CD4-positive, alpha-beta T cell treated with Interleukin-21 for 1 hour (primary cell): ENCODE data around the gene ADAMTS17.

Experiments used
- DNase-seq: peaks from one replicate; pipeline ENCODE4 v3.0.0-alpha.2; 2020

ADAMTS17 gene

DNA sequence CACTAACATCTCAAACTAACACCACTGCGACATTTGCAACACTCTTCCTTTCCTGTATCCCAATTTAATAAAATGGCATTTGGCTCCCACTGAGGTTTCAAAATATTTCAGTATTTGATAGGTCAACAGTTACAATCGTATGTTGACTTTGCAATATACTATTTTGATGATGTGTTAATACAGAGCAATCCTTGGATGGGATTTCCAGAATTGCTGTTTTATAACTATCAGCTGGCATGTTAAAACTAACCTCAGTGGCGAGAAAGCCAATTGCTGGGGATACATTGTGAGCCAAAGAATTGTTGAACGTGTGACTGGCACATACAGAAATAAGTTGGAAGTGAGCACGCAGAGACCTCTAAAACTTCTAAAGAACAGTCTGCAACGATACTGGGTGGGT lies 382.4 kb downstream of the ADAMTS17 start:
- no peak for DNase-seq

GRCh38 chr15:99958426-99959097 lies 383.2 kb downstream of the ADAMTS17 start:
- DNase-seq: no peak

GRCh38 chr15:99957642-99958013 lies 384.1 kb downstream of the ADAMTS17 start:
- DNase-seq: no peak

- DNase-seq: no peak
Observed at GRCh38 chr15:99956820-99957641, 384.7 kb downstream of the ADAMTS17 start.

GRCh38 chr15:99956022-99956775 lies 385.6 kb downstream of the ADAMTS17 start:
- no peak for DNase-seq

GRCh38 chr15:99955532-99955931 lies 386.2 kb downstream of the ADAMTS17 start:
- DNase-seq: no peak

GRCh38 chr15:99955181-99955525 lies 386.6 kb downstream of the ADAMTS17 start:
- DNase-seq: no peak

DNA sequence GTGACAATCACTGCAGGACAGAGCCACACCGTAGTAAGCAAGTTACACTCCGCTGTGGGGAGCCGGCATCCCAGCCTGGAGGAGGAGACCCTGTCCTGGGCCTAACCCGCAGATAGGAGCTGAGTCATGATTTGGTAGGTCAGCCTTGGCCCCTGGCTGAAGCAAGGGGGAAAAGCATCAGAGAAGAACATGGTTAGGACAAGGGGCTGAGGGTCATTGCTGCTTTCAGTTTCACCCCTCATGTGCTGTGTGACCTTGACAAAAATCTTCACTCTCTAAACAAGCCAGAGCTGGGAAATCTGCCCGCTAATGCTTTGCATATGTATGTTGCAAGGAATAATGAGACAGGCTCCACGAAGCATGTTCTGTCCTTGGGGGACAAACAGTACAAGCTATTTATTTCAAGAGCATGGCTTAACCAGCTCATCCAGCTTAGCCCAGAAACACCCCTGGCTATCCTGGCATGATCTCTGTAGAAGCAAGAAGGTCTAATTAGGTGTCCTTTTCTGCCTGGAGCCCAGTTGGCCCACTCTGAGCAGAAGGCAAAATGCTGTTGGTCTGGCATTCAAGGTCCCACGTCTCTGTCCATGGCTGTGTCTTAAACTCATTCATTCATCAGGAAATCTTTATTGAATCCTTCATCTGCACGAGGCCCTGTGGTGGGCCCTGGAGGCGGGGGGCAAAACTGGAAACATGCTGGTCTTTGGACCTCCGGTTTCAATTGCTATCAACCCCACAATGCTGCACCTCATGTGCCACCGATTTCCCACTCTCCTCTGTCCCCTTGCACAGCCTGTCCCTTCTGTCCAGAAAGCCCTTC lies 387.2 kb downstream of the ADAMTS17 start:
- no peak for DNase-seq

- DNase-seq: no peak
Observed at GRCh38 chr15:99953886-99954285, 387.9 kb downstream of the ADAMTS17 start.

- DNase-seq: no peak
Observed at GRCh38 chr15:99951511-99951910, 390.3 kb downstream of the ADAMTS17 start.

DNA sequence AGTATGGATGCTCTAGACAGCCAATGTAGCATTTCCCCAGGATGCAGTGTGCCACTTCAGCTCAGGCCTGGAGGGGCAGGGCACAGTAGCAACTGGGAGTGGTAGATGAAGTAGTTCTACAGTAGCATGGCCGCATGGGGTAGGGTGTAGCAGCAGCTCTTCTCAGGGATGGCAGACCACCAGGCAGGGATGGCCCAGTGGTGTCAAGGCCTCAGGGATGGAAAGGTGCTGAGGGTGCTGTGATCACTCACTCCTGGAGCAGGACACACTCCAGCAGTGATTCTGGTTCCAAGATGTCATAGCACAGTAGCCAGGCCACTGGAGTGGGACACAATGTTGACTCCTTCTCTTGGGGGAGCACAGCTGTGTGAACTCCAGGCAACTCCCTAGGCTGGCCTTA lies 397.6 kb downstream of the ADAMTS17 start:
- no peak for DNase-seq

DNA sequence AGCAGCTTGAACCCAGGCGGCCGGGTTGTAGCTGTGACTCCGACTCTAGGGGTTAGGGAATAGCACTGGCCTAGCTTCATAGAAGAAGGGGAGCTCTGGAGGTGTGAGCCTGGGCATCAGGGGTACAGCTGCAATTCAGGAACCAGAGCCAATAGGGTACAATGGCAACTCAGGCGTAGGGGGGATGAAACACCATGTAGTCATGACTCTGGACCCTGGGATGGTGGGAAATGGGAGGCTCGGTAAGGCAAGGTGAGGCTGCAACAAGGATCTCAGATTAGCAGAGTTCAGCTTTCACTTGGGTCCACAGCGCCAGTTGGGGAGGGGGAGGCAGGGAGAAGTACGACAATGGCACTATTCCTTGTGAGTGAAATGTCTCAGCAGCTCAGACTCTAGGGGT lies 398.3 kb downstream of the ADAMTS17 start:
- DNase-seq: no peak

DNA sequence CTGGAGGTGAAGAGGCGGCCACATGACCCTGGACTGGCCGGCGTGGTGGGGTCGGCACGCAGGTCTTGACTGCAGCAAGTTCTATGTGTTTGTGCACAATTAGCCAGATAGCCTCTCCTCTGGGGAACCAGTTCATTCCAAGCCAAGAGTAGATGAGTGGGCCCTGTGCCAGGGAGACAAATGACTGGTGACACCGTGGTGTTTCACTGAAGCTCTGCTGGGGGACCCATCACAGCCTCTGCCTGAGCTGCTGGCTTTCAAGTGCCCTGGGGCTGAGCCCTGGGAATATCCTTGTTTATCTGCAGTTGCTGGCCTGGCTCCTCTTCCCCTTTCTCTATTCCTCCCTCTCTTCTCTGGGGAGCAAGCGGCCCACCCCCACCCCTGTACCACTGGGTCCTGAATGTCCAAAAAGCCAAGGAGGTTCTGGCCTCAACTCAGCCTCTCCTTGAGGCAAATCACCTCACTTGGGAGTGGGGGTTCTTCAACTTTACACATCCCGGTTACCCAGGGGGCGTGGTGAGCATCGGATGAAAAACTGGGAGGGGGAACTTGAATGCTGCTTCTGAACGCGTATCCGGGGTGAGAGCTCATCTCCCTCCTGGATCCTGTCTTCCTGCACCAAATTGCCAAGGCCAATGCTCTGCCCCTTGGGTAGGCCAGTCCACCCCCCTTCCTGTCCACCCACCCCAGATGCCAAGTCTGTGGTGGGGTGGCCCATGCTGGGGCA lies 408.9 kb downstream of the ADAMTS17 start:
- no peak for DNase-seq

DNA sequence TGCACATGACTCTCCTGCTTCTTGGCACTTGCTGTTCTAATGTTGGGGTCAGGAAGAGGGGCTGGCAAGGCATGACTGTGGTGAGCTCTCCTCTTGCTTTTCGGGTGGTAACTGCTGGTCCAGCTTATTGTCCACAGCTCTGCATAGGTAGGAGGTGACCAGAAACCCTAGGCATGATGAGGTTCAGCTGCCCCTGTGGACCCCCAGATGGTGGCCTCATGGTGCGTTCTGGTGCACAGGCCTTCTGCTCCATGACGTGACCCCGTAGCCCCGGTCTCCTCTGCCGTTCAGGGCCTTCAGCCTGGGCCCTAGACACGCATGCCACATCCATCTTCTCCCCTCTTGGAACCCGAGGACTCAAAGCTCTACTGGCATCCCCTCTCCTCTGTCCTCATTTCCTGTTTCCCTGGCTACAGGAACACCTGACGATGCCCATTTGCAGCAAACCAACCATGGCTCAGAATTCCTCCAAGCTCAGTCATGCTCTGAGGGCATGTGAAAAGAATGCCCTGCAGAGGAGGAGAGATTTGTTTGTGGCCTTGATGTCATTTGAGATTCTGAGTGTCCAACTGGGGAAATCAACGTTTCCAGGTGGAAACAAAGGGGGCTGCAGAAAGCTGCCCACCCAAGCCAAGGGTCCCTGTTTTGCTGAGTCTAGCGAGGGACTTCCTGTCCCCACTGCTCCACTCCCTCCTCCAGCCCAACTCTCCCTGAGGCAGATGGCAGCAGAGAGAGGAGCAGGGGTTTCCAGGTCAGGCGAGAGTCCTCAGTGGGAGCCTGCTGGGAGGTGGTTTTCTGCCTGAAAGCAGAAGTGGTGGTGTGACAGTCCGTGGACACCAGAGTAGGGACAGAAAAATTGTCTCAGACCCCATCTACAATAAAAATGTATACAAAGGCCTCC lies 409.8 kb downstream of the ADAMTS17 start:
- no peak for DNase-seq

- no peak for DNase-seq
Observed at GRCh38 chr15:99930696-99931095, 411.1 kb downstream of the ADAMTS17 start.

DNA sequence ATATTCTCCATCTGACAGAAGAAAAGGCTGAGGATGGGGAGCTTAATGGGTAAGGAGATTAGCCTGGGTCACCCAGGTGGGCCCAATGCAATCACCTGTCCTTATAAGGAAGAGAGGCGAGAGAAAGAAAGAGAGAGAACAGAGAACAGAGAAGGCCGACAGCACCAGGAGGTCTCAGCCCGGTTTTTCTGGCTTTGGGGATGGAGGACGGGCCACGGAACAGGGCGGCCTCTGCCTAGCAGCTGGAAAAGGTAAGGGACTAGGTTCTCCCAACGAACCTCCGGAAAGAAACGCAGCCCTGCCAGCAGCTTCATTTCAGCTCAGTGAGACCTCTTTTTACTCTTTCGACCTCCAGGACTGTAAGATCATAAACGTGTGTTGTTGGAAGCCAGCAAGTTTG lies 412.5 kb downstream of the ADAMTS17 start:
- no peak for DNase-seq

- peak; percentile 88 for DNase-seq
Observed at GRCh38 chr15:99928429-99928981, 413.3 kb downstream of the ADAMTS17 start.

DNA sequence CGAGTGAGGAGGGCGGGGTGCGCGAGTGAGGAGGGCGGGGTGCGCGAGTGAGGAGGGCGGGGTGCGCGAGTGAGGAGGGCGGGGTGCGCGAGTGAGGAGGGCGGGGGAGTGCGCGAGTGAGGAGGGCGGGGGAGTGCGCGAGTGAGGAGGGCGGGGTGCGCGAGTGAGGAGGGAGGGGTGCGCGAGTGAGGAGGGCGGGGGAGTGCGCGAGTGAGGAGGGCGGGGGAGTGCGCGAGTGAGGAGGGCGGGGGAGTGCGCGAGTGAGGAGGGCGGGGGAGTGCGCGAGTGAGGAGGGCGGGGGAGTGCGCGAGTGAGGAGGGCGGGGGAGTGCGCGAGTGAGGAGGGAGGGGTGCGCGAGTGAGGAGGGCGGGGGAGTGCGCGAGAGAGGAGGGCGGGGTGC lies 415.2 kb downstream of the ADAMTS17 start:
- DNase-seq: peak; percentile 72

GRCh38 chr15:99925661-99926461 lies 415.9 kb downstream of the ADAMTS17 start:
- peak; percentile 84 for DNase-seq

- DNase-seq: no peak
Observed at GRCh38 chr15:99923711-99924110, 418.1 kb downstream of the ADAMTS17 start.
